Measurements from ENCODE around the gene S1PR3.

Gene S1PR3

DNA sequence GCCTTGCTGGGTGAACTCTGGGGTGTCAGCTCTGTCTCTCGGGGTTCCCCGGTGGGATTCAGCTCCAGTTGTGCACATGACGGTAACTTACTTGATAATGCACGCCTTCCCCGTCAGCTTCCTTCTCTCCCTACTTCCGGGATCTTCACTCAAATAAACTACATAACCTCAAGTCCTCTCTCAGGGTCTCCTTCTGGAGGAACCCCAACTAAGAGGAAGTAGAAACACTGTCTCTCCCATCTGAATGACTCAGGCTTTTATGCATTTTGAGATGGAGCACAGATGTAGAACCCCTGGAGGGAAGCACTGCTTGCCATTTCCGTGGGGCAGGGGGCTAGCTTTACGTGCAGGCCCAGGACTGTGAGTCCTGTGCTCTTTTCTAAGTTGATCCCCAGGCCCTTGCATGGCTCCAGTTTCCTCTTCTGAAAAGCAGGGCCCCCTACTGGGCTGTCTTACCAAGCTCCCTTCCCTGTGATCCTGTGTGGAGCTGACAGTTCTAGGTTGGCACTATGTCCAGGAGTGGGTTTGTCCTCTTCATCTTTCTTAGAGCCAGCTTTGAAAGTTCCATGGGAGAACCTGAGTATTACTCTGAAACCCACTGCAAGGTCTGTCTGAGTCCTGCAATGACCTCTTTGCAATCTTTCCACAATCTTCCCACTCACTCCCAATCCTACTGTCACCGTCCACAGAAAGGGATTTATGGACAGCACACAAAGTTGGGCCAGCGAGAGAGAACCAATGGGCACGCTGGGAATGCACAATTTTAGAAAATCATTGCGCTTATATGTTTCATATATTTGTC lies 17.7 kb downstream of the S1PR3 start:
- H3K36me3 Mint-ChIP-seq = no peaks in the 10 kb centered on the region
- peaks cover 4% of the 10 kb centered on the region for H3K27me3 Mint-ChIP-seq
- H3K4me1 Mint-ChIP-seq = no peaks in the 10 kb centered on the region
- H3K4me3 Mint-ChIP-seq = no peak overlapping the region
- H3K9me3 Mint-ChIP-seq = no peaks in the 10 kb centered on the region
- H3K27ac Mint-ChIP-seq = no peak overlapping the region

DNA sequence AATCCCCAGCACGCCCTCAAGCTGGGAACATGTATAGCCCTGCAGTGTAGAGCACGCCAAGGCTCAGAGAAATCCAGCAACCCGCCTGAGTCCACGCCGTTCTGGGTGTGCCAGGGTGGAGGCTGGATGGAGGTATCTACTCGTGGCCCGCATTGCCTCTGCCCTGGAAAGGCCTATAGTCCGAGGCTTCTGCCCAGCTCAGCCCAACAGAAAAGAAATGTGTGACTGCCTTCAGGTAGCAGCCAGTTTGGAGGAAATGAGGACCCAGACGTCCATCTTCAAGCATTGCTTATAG lies 18.2 kb downstream of the S1PR3 start:
- H3K4me1 Mint-ChIP-seq = no peaks in the 10 kb centered on the region
- no peak overlapping the region for H3K27ac Mint-ChIP-seq
- no peaks in the 10 kb centered on the region for H3K36me3 Mint-ChIP-seq
- no peaks in the 10 kb centered on the region for H3K9me3 Mint-ChIP-seq
- H3K27me3 Mint-ChIP-seq = peaks cover 4% of the 10 kb centered on the region
- no peak overlapping the region for H3K4me3 Mint-ChIP-seq

DNA sequence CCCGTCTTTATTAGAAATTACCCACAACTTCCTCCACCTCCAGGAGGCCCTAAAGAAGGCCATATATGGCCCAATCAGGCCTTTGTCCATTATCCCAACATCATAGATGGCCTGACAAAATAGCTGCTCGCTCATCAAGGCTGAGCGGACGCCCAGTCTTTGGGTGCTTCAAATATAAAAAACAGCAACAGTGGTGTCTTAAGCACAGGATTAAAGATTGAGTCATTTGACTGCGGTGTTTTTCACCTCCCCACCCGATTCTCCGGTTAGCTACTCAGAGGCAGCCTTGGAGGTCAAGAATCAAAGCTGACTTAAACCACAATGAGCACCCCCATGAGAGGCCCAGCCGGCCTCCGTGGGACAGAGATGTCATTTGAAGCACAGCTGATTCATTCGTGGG lies 18.8 kb downstream of the S1PR3 start:
- Mint-ChIP-seq H3K27me3 (peaks cover 4% of the 10 kb centered on the region), H3K4me1 (no peaks in the 10 kb centered on the region), H3K4me3 (no peak overlapping the region), H3K9me3 (no peaks in the 10 kb centered on the region), H3K27ac (no peak overlapping the region), H3K36me3 (no peaks in the 10 kb centered on the region)

DNA sequence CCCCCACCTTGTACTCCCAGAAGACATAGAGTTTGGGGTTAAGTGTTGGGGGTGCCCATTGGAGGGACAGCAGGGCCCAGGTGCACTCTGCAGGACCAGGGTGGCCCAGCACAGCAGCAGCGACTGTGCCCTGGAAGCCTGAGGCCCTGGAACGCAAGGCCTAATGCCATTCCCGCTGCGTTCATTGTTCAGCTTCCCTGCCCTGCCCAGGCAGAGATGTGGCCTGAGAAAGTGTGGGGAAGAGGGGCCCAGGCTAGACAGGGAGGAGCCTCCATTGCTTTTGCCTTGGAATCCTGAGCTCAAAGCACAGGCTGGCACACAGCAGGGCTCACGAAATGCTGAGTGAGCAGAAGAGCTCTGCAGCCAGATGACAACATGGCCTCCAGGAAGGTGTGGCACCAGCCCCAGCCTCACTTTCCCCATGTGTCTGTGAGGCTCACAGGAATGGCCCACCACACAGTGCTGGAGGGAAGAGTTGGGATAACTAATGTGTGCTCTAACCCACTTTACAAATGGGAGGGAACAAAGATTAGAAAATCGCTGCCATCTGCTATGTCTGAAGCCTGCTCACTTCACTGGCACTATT lies 19.4 kb downstream of the S1PR3 start:
- Mint-ChIP-seq H3K36me3 (no peaks in the 10 kb centered on the region), H3K4me1 (no peaks in the 10 kb centered on the region), H3K27me3 (peaks cover 4% of the 10 kb centered on the region), H3K27ac (no peak overlapping the region), H3K9me3 (no peaks in the 10 kb centered on the region), H3K4me3 (no peak overlapping the region)

DNA sequence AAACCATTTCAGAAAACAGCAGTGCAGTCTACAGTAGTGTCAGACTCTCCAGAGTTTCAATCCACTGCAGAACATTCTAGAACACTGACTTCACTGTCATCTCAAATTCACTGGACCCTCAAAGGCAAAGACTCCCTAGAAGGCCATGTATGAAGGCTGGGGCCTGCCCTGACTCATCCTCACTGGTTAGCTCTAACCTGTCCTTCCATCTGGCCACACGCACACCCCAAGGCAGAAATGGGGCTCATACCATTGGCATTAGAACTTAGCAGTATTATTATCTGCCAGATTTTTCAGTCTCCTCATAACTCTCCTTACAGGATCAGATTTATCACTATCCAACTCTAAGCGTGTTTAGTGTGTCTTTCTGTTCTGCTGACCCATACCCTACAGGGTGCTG lies 20.4 kb downstream of the S1PR3 start:
- Mint-ChIP-seq H3K27me3 (peaks cover 6% of the 10 kb centered on the region), H3K27ac (no peak overlapping the region), H3K4me3 (no peak overlapping the region)

DNA sequence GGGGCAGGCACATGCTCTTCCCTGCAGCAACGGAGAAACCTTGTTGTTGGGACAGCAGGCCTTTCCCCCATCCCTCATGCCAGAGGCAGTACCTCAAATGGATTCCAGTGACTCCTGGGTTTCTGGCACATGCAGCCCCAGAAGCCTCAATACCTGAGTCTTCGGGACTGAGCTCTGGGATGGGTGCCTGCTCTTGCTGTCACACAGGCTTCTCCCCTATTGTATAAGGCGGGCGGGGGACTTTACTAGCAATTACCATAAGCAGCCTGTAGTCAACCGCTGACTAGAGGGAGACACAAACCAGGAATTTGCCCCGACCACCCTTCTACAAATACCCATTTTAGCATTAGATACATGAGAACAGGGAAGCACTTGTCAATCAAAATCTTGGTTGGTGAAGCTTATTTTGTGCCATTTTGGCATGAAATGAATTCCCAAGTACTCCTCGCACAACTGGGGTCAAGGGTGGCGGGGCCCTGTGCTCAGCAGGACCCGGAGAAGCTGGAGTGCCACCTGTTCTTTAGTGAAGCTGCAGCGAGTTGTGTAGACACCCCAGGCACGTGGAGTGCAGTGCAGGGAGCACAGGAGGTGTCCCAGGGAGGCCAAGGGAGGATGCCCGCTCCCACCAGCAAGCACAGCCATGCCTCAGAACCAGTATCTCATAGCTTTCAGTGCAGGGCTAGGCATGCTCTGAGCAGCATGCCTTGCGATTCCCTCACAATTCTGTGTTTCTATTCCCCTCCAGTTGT lies 21.2 kb downstream of the S1PR3 start:
- H3K36me3 Mint-ChIP-seq = no peaks in the 10 kb centered on the region
- H3K27me3 Mint-ChIP-seq = peaks cover 4% of the 10 kb centered on the region
- H3K9me3 Mint-ChIP-seq = no peaks in the 10 kb centered on the region
- H3K4me3 Mint-ChIP-seq = no peak overlapping the region
- no peaks in the 10 kb centered on the region for H3K4me1 Mint-ChIP-seq
- no peak overlapping the region for H3K27ac Mint-ChIP-seq

More for the DNA sequence above, 20.4 kb downstream of the S1PR3 start:
- no peaks in the 10 kb centered on the region for H3K9me3 Mint-ChIP-seq
- H3K4me1 Mint-ChIP-seq = no peaks in the 10 kb centered on the region
- H3K36me3 Mint-ChIP-seq = no peaks in the 10 kb centered on the region

DNA sequence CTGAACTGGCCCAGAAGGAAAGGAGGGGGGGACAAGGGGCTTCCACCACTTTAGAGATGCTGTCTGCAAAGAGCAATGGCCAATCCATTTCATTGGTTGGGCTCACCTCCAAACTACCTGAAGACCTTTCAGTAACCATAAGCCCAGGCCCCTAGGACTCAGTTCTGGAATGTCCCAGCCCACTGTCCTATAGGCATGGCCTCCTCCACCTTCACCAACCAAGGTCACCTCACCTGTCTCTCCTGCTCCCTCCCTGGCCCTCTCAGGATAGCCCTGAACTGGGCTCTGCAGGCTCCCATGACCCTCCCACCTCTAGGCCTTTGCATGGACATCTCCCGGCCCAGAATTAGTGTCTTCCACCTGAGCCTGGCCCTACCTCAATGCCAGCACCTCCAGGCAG lies 22.4 kb downstream of the S1PR3 start:
- Mint-ChIP-seq H3K4me3 (no peak overlapping the region), H3K36me3 (no peaks in the 10 kb centered on the region), H3K9me3 (no peaks in the 10 kb centered on the region), H3K4me1 (no peaks in the 10 kb centered on the region), H3K27me3 (peaks cover 3% of the 10 kb centered on the region), H3K27ac (no peak overlapping the region)

DNA sequence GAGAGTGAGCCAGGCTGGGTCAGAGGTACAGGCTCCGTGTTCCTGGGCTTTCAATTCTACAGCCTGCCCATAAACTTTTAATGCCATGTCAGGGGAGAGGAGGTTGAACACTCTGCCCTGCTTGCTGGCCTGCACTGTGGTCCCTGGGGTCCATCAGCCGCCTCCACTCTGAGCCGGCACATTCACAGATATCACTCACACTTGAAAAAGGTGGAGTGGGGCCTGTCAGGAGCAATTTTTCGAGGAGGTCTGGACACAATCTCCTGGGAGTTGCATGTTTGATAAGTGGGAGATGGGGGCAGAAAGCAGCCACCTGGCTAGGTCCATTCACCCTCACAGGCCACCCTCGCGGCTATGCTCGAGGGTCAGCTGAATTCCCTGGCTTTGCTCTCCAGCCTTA lies 22.9 kb downstream of the S1PR3 start:
- no peaks in the 10 kb centered on the region for H3K4me1 Mint-ChIP-seq
- H3K27me3 Mint-ChIP-seq = peaks cover 3% of the 10 kb centered on the region
- H3K36me3 Mint-ChIP-seq = no peaks in the 10 kb centered on the region
- H3K9me3 Mint-ChIP-seq = no peaks in the 10 kb centered on the region
- H3K27ac Mint-ChIP-seq = no peak overlapping the region
- no peak overlapping the region for H3K4me3 Mint-ChIP-seq

DNA sequence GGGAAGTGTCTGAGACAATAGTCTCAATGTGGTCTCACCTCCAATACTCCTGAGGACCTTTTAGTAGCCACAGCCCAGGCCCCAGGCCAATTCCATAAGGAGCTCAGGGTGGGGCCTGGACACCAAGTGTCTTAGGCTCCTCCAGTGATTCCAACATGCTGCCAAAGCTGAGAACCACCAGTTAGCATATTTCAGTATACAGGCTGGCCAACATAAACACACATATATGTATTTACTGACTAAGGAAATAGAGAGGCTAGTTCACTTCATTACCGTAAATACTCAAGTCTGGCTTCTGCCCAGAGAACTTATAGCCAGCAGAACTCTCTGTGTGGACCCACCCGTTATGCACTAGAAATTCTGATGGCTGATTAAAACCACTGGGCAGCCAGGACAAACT lies 24.1 kb downstream of the S1PR3 start:
- Mint-ChIP-seq H3K27me3 (peaks cover 3% of the 10 kb centered on the region), H3K4me3 (no peak overlapping the region), H3K27ac (no peak overlapping the region), H3K36me3 (no peaks in the 10 kb centered on the region), H3K4me1 (no peaks in the 10 kb centered on the region), H3K9me3 (no peaks in the 10 kb centered on the region)

DNA sequence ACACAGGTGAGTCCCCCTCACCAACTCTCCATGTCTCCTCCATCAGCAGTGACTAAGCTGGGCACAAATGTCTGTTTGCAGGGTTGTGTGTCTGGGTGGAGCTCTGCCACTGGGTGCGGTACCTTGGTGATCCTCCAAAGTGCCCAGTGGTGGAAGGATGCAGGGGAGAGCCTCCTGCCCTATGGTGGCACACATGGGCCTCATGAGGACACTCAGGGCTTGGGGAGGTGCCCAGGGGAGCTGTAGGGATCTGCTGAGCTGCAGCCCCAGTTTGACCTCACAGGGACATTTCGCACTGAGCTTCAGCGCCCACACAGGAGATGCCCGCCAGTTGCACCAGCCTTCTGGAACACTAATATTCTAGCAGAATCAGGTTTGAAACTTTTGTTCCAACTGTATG lies 29.5 kb downstream of the S1PR3 start:
- Mint-ChIP-seq H3K27me3 (peaks cover 5% of the 10 kb centered on the region), H3K4me1 (no peaks in the 10 kb centered on the region), H3K36me3 (no peaks in the 10 kb centered on the region), H3K4me3 (no peak overlapping the region), H3K27ac (no peak overlapping the region), H3K9me3 (no peaks in the 10 kb centered on the region)

DNA sequence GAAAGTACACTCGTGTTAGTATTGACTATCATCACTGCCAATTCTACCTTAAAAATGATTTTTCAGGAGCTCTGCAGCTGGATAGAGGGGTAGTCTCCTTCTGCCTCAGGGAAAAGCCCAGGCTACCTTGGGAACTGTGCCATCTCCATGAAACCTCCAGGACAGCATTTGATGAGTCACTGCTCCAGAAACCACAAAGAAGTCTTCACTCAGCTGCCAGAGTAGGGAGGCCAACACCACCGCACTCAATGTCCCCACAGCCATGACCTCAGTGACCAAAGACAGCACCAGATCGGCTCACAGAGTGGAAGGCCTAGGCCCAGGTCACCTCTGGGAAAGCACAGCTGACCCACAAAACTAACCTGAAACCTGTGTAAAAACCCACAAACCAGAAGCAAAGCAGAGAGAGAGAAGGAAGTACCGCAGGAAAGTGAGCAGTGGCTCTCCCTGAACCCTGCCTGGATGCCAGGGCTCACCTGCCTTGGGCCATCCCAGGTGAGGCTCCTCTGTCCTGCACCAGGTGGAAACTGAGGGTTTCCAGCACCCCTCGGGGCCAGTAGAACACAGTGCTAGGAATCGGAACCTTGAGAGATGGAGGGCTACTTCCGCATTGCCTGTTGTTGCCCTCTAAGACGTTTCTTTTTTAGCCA lies 30.0 kb downstream of the S1PR3 start:
- Mint-ChIP-seq H3K27me3 (peaks cover 5% of the 10 kb centered on the region), H3K4me3 (no peak overlapping the region), H3K27ac (no peak overlapping the region), H3K9me3 (no peaks in the 10 kb centered on the region), H3K36me3 (no peaks in the 10 kb centered on the region), H3K4me1 (no peaks in the 10 kb centered on the region)

DNA sequence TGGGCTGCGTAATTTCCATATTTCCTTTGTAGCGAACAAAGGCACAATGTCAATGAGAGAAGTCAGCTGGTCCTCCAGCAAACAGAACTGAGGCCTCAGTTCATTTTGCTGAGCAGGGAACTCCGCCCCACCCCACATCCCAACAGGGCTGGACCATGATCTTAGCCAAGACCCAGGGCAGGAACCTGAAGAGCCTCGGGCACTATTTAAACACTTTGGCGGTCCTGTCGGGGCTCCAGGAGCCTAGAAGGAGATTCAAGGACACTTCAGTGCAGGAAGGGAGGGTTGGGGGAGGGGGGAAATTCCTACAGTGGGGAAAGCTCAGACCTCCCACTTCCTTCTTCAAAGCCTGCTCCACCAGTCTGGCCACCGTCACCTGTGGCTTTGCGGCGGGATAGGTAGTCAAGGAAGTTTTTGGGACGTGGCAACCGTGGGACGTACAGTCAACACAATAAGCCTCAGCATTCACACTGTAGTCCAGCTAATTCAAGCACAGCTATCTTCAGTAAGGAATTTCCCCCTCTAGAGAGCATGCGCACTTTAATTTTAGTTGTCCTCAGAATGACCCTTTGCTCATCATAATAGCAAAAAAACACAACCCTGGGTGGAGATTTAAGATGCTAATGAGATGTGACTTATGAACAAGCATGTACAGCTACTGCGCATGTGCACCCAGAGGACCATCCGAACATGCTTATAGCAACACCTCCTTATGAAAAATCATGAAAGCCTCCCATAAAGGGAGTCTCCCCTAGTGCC lies 30.9 kb downstream of the S1PR3 start:
- no peak overlapping the region for H3K27ac Mint-ChIP-seq
- no peaks in the 10 kb centered on the region for H3K36me3 Mint-ChIP-seq
- H3K27me3 Mint-ChIP-seq = peaks cover 7% of the 10 kb centered on the region
- no peaks in the 10 kb centered on the region for H3K4me1 Mint-ChIP-seq
- no peaks in the 10 kb centered on the region for H3K9me3 Mint-ChIP-seq
- H3K4me3 Mint-ChIP-seq = no peak overlapping the region

DNA sequence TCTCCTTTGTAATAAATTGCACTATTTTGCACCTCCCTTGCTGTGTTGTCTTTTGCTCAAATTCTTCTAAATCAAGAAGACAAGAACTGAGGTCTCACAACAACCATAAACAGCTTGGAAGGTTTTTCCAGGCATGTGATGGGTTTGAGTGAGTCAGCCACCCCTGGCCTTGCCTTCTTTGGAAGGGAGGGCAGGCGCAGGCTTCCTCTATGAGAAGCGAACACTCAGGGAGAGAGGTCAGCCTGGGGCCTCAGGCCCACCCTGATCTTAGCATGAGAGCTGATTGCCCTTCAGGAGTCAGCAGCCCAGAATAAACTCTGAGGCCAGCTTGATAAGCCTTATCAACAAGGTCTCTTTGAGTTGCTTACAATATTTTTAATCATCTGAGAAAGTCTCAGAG lies 31.6 kb downstream of the S1PR3 start:
- Mint-ChIP-seq H3K4me3 (no peak overlapping the region), H3K27ac (no peak overlapping the region), H3K4me1 (no peaks in the 10 kb centered on the region), H3K9me3 (no peaks in the 10 kb centered on the region), H3K27me3 (peaks cover 6% of the 10 kb centered on the region), H3K36me3 (no peaks in the 10 kb centered on the region)

DNA sequence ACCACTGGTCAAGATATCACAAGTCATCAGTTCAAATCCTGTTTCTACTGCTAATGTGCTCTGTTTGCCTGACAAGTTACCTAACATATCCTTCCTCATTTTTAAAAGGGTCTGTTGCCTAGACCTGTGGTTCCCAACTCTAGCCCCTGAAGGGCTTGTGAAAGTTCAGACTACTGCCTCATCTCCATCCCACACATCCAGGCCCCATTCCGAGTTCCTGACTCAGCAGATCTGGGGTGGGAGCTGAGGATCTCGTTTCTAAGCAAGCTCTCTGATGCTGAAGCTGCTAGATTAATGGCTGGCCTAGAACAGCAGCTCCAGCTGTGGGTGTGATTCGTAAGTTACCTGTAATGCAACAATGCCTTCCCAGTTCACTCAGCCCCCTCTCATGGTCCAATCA lies 32.5 kb downstream of the S1PR3 start:
- H3K36me3 Mint-ChIP-seq = no peaks in the 10 kb centered on the region
- no peak overlapping the region for H3K4me3 Mint-ChIP-seq
- H3K9me3 Mint-ChIP-seq = no peaks in the 10 kb centered on the region
- H3K27me3 Mint-ChIP-seq = peaks cover 6% of the 10 kb centered on the region
- H3K4me1 Mint-ChIP-seq = no peaks in the 10 kb centered on the region
- H3K27ac Mint-ChIP-seq = no peak overlapping the region

DNA sequence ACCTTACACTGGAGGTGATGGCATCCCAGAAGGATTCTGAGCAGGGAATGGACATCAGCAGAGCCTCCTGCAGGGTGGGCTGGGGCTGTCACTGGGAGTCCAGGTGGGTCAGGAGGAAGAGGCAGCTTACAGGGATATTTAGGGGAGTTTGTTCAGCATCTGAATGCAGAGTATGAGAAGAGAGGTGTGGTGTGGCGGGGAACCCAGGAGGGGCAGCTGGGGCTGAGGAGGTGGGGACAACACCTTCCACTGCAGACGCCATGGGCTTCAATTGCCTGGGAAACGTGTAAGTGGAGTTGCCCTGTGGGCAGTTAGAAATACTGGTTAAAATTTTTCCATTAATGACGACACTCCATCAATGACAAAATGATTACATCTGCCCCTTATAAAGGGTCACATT lies 33.5 kb downstream of the S1PR3 start:
- Mint-ChIP-seq H3K4me3 (no peak overlapping the region), H3K4me1 (no peaks in the 10 kb centered on the region), H3K27ac (no peak overlapping the region), H3K36me3 (no peaks in the 10 kb centered on the region), H3K27me3 (peaks cover 6% of the 10 kb centered on the region), H3K9me3 (no peaks in the 10 kb centered on the region)
